MM.1S (cell line): ENCODE data around the gene ARHGAP31.

Source experiments
- DNase-seq: peaks from one replicate; pipeline ENCODE4 v3.0.0-alpha.2; 2015
- H2AFZ ChIP-seq: fragments of 300-600 bp; sonication (generic); 2 replicates; pipeline ENCODE4 v1.6.0; 2016; ENCODE audit warnings: antibody characterized with exemption, low read length
- H3F3A ChIP-seq: fragments of 300-600 bp; sonication (generic); 2 replicates; pipeline ENCODE4 v1.6.1; 2016; ENCODE audit warnings: mild to moderate bottlenecking, antibody characterized with exemption, low read length, moderate library complexity, mixed read lengths; ENCODE audit not compliant: insufficient read depth
- H3K27ac ChIP-seq: fragments of 300-600 bp; sonication (generic); 2 replicates; pipeline ENCODE4 v1.5.1; 2016; ENCODE audit warnings: mild to moderate bottlenecking, low read length
- H3K27me3 ChIP-seq: fragments of 300-600 bp; sonication (generic); replicated peaks from 2 replicates; pipeline ENCODE4 v1.6.0; 2016; ENCODE audit warnings: low read length; ENCODE audit not compliant: insufficient read depth
- H3K36me3 ChIP-seq: fragments of 300-600 bp; sonication (generic); replicated peaks from 2 replicates; pipeline ENCODE4 v1.6.1; 2016; ENCODE audit warnings: mild to moderate bottlenecking, low read length, mixed read lengths; ENCODE audit not compliant: insufficient read depth
- H3K4me1 ChIP-seq: fragments of 300-600 bp; sonication (generic); 2 replicates; pipeline ENCODE4 v1.6.1; 2016; ENCODE audit warnings: low read length, mixed read lengths
- H3K4me2 ChIP-seq: fragments of 300-600 bp; sonication (generic); 2 replicates; pipeline ENCODE4 v1.6.0; 2016; ENCODE audit warnings: low read depth, low read length
- H3K4me3 ChIP-seq: fragments of 300-600 bp; sonication (generic); 2 replicates; pipeline ENCODE4 v1.5.1; 2016; ENCODE audit warnings: low read length, mixed read lengths
- H3K79me2 ChIP-seq: fragments of 300-600 bp; sonication (generic); 2 replicates; pipeline ENCODE4 v1.6.1; 2016; ENCODE audit warnings: mixed run types, low read length, mixed read lengths
- H3K9ac ChIP-seq: fragments of 300-600 bp; sonication (generic); 2 replicates; pipeline ENCODE4 v1.6.1; 2016; ENCODE audit warnings: low read length, mixed read lengths
- H3K9me2 ChIP-seq: fragments of 300-600 bp; sonication (generic); replicated peaks from 2 replicates; pipeline ENCODE4 v1.6.1; 2016; ENCODE audit warnings: mild to moderate bottlenecking, low read length, mixed read lengths; ENCODE audit not compliant: insufficient read depth
- H3K9me3 ChIP-seq: fragments of 300-600 bp; sonication (generic); replicated peaks from 2 replicates; pipeline ENCODE4 v1.6.1; 2016; ENCODE audit warnings: mild to moderate bottlenecking, low read length, mixed read lengths; ENCODE audit not compliant: insufficient read depth
- H4K20me1 ChIP-seq: fragments of 300-600 bp; sonication (generic); 2 replicates; pipeline ENCODE4 v1.6.1; 2016; ENCODE audit warnings: mild to moderate bottlenecking, low read length, moderate library complexity, mixed read lengths; ENCODE audit not compliant: insufficient read depth
- EZH2 ChIP-seq: fragments of 300-600 bp; sonication (generic); optimal IDR thresholded peaks from 2 replicates; pipeline ENCODE3; 2017; ENCODE audit warnings: low read depth, mild to moderate bottlenecking, antibody characterized with exemption, low read length, mixed read lengths
- EZH2phosphoT487 ChIP-seq: fragments of 300-600 bp; sonication (generic); IDR thresholded peaks from 2 replicates; pipeline ENCODE4 v1.6.1; 2018; ENCODE audit warnings: antibody characterized with exemption, low read length
- TF ChIP-seq, protein P1 (sequence below): fragments of 300-600 bp; sonication (generic); IDR thresholded peaks from 2 replicates; pipeline ENCODE4 v1.5.1; 2016; ENCODE audit warnings: antibody characterized with exemption, low read length, mixed read lengths

The ARHGAP31 gene

DNA sequence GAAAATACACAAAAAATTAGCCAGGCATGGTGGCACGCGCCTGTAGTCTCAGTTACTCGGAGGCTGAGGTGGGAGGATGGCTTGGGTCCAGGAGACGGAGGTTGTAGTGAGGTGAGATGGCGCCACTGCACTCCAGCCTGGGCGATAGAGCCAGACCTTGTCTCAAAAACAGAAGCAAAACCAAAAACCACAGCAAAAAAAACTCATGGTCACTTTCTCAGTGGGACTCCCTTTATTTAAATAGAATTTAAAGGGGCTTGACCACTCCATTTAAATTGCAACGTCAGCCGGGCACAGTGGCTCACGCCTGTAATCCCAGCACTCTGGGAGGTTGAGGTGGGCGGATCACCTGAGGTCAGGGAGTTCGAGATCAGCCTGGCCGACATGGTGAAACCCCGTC is 32.8 kb downstream of the ARHGAP31 start:
- Histone ChIP-seq H3K9ac (no peak overlapping the region), H3K4me1 (peaks cover 10% of the 10 kb centered on the region), H3K4me2 (no peak overlapping the region), H2AFZ (no peak overlapping the region), H3K9me3 (no peaks in the 10 kb centered on the region), H3K9me2 (no peaks in the 10 kb centered on the region), H3F3A (peaks cover 18% of the 10 kb centered on the region), H3K27ac (no peak overlapping the region), H4K20me1 (no peaks in the 10 kb centered on the region), H3K4me3 (no peak overlapping the region), H3K27me3 (no peaks in the 10 kb centered on the region), H3K36me3 (no peaks in the 10 kb centered on the region), H3K79me2 (peaks cover 21% of the 10 kb centered on the region)
- TF ChIP-seq, protein P1, sequence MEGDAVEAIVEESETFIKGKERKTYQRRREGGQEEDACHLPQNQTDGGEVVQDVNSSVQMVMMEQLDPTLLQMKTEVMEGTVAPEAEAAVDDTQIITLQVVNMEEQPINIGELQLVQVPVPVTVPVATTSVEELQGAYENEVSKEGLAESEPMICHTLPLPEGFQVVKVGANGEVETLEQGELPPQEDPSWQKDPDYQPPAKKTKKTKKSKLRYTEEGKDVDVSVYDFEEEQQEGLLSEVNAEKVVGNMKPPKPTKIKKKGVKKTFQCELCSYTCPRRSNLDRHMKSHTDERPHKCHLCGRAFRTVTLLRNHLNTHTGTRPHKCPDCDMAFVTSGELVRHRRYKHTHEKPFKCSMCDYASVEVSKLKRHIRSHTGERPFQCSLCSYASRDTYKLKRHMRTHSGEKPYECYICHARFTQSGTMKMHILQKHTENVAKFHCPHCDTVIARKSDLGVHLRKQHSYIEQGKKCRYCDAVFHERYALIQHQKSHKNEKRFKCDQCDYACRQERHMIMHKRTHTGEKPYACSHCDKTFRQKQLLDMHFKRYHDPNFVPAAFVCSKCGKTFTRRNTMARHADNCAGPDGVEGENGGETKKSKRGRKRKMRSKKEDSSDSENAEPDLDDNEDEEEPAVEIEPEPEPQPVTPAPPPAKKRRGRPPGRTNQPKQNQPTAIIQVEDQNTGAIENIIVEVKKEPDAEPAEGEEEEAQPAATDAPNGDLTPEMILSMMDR, result no peak
- TF ChIP-seq EZH2phosphoT487 (no peak), EZH2 (no peak)
- no peak for DNase-seq

DNA sequence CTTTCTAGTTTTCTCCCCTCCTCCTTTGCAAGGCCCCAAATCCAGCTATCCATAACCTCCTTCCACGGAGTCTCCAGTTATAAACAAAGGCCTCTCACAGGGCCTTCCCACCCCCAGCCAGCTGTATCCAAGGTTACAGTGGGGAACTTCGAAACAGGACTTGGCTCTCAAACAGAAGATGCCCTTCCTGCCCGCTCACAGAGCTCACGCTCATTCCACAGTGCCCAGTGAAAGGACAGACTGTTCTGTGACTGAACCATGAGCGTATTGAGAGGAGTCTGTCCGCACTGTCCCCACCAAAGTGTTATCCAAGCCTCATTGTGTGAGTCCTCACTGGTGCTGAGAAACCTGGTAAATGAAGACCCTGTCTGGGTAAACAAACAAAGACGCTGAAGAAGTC is 35.4 kb downstream of the ARHGAP31 start:
- Histone ChIP-seq H3K9me2 (no peaks in the 10 kb centered on the region), H3F3A (no peaks in the 10 kb centered on the region), H3K4me2 (no peak overlapping the region), H3K4me3 (no peak overlapping the region), H3K79me2 (peaks cover 8% of the 10 kb centered on the region), H3K4me1 (peaks cover under 1% of the 10 kb centered on the region; the same call in 1 of the 2 replicates), H3K27ac (no peak overlapping the region), H3K36me3 (no peaks in the 10 kb centered on the region), H2AFZ (no peak overlapping the region), H3K9me3 (no peaks in the 10 kb centered on the region), H3K9ac (no peak overlapping the region), H3K27me3 (no peaks in the 10 kb centered on the region), H4K20me1 (no peaks in the 10 kb centered on the region)
- TF ChIP-seq EZH2phosphoT487 (no peak), EZH2 (no peak)
- TF ChIP-seq, protein P1, result no peak
- DNase-seq, result no peak

DNA sequence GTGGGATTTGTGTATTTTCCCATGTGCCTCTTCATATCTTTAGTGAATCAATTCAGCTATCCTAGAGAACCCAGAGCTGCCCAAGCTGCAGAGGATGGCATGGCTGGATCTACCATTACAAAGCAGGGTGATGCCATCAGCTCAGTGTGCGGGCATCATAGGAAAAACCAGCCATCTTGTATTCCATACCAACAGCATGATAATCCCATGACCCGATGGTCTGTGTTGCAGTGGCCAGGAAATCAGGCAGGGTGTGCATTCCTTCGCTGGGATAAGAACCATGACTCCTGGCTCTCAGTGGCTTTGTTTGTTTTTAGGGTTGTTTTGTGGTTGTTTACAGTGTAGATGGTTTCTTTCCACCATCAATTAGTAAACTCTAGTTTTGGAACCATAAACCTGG is 36.0 kb downstream of the ARHGAP31 start:
- peaks cover 2% of the 10 kb centered on the region; the same call in 1 of the 2 replicates for H3K79me2 ChIP-seq
- TF ChIP-seq EZH2phosphoT487 (no peak), EZH2 (no peak)
- TF ChIP-seq, protein P1, result no peak
- no peaks in the 10 kb centered on the region for H3K36me3 ChIP-seq
- DNase-seq, result no peak
- no peaks in the 10 kb centered on the region for H3K9me3 ChIP-seq
- H3K4me1 ChIP-seq, result no peaks in the 10 kb centered on the region
- H3K27me3 ChIP-seq, result no peaks in the 10 kb centered on the region
- H3K4me3 ChIP-seq, result no peak overlapping the region
- no peak overlapping the region for H3K4me2 ChIP-seq
- no peak overlapping the region for H3K27ac ChIP-seq
- H4K20me1 ChIP-seq, result no peaks in the 10 kb centered on the region
- no peak overlapping the region for H3K9ac ChIP-seq
- H3F3A ChIP-seq, result no peaks in the 10 kb centered on the region
- H2AFZ ChIP-seq, result no peak overlapping the region
- H3K9me2 ChIP-seq, result no peaks in the 10 kb centered on the region
